Effector memory CD4-positive, alpha-beta T cell (primary cell): ENCODE data around the gene MIF.
"Not testable (repeated sequence)": the region's sequence is repeated elsewhere in the genome, so short reads cannot be mapped to it uniquely, and the experiment has no call there.

Experiments
- DNase-seq, 3 donors: peaks; one replicate each; pipeline ENCODE4 v3.0.0-alpha.2; 2020
- H3K27ac ChIP-seq: 2 replicates; pipeline ENCODE4 v1.7.0; 2013; ENCODE audit warnings: mild to moderate bottlenecking, low read length, moderate library complexity; ENCODE audit not compliant: insufficient read depth, poor library complexity, severe bottlenecking
- H3K27me3 ChIP-seq: replicated peaks from 2 replicates; pipeline ENCODE4 v1.7.0; 2013; ENCODE audit warnings: mild to moderate bottlenecking, low read length; ENCODE audit not compliant: insufficient read depth, control insufficient read depth, poor library complexity, severe bottlenecking
- H3K36me3 ChIP-seq: 2 replicates; pipeline ENCODE4 v1.7.0; 2013; ENCODE audit warnings: mild to moderate bottlenecking, low read length, moderate library complexity; ENCODE audit not compliant: control insufficient read depth, insufficient read depth
- H3K4me1 ChIP-seq: 2 replicates; pipeline ENCODE4 v1.7.0; 2013; ENCODE audit warnings: low read length, mild to moderate bottlenecking; ENCODE audit not compliant: control insufficient read depth, insufficient read depth, poor library complexity, severe bottlenecking
- H3K4me3 ChIP-seq: 2 replicates; pipeline ENCODE4 v1.7.0; 2013; ENCODE audit warnings: low read length, low read depth, mild to moderate bottlenecking; ENCODE audit not compliant: insufficient read depth, poor library complexity, severe bottlenecking
- H3K9me3 ChIP-seq: 2 replicates; pipeline ENCODE4 v1.7.0; 2013; ENCODE audit warnings: mild to moderate bottlenecking, low read length, moderate library complexity; ENCODE audit not compliant: control insufficient read depth

The MIF gene

DNA sequence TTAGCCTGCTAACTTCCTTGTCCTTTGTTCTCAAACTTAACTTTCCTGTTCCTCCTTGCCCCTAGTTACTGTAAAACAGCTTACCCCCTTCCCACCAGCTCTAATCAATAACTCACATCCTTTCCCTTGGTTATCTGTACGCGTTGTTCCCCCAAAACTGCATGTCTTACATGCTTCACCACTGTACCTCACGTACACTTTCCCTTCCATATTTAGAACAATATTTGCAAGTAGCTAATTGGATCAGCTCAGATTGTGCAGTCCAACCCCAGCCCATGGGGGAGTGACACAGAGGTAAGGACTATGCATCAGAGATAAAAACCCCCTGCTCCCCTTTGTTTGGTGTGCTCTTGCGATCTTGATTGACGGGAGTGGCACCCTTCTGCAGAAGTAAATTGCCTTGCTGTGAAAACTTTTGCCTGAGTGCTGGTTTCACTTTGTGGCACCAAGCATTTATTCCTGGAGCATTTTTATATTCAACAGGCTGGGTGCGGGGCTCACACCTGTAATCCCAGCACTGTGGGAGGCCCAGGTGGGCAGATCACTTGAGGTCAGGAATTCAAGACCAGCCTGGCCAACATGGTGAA, 30.9 kb downstream of the MIF start:
- Histone ChIP-seq H3K4me1 (no peaks in the 10 kb centered on the region), H3K36me3 (peaks cover 10% of the 10 kb centered on the region), H3K9me3 (no peaks in the 10 kb centered on the region), H3K27ac (no peak overlapping the region), H3K4me3 (no peak overlapping the region), H3K27me3 (no peaks in the 10 kb centered on the region)
- no peak for DNase-seq

DNA sequence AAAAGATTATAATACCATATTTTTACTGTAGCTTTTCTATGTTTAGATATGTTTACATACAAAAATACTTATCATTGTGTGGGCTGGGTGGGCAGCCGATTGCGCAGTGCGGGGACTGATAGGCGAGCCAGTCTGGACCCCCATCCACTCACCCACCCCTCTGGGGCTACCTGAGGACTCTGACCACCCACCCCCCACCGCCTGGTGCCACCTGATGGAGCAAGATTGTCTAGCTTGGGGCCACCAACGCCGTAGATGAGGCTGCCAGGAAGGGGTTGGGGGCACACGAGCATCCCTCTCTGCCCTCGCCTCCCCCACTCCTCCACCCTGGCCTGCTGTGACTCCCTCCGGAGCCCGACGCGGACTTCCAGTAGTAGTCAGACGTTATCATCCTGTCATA, 32.4 kb downstream of the MIF start:
- Histone ChIP-seq H3K27me3 (no peaks in the 10 kb centered on the region), H3K4me3 (no peak overlapping the region), H3K36me3 (peaks cover 10% of the 10 kb centered on the region), H3K9me3 (no peaks in the 10 kb centered on the region), H3K27ac (no peak overlapping the region), H3K4me1 (no peaks in the 10 kb centered on the region)
- DNase-seq = no peak

DNA sequence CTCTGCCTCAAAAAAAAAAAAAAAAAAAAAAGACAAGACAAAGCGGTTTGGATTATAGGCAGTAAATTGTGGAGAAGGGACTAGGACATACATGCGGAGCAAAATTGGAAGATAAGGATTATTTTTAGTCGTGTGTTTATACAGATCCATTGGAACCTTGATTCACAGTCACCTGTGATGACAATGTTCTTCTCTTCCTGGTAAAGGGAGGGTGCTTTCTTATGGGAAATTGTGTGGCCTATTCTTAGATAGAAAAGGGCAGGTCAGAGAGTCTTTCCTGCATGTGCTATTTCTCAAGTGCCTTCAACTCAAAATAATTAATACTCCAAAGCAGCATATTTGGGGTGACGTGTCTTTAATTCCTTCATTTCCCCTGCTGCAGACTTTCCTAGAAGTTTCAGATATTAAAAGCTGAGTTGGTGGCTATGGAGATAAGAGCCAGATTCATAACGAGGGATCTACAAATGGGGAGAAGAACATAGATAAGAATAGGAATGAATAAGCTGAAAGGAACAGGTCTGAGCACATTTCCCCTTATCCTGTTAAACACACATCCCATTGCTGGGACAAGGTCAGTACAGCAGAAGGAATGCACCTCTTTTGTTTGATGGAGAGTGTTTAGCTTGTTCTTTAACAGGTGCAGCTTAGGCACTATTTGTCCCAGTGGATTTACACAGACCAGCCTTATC, 44.3 kb downstream of the MIF start:
- DNase-seq = no peak
- Histone ChIP-seq H3K27ac (no peak overlapping the region), H3K36me3 (no peaks in the 10 kb centered on the region), H3K4me1 (no peaks in the 10 kb centered on the region), H3K4me3 (no peak overlapping the region), H3K9me3 (no peaks in the 10 kb centered on the region), H3K27me3 (no peaks in the 10 kb centered on the region)

DNA sequence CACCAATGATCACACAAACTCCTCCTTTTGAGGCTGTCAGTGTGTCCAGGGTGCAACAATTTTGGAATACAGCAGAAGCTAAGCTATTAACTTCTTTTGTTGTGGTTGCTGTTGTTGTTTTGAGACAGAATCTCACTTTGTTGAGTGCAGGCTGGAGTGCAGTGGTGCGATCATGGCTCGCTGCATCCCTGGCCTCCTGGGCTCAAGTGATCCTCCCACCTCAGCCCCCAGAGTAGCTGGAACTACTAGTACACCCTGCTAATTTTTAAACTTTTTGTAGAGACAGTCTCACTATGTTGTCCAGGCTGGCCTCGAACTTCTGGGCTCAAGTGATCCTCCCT, 44.8 kb downstream of the MIF start:
- no peak for DNase-seq
- Histone ChIP-seq H3K27ac (no peak overlapping the region), H3K36me3 (no peaks in the 10 kb centered on the region), H3K4me3 (no peak overlapping the region), H3K27me3 (no peaks in the 10 kb centered on the region), H3K9me3 (no peaks in the 10 kb centered on the region), H3K4me1 (no peaks in the 10 kb centered on the region)

DNA sequence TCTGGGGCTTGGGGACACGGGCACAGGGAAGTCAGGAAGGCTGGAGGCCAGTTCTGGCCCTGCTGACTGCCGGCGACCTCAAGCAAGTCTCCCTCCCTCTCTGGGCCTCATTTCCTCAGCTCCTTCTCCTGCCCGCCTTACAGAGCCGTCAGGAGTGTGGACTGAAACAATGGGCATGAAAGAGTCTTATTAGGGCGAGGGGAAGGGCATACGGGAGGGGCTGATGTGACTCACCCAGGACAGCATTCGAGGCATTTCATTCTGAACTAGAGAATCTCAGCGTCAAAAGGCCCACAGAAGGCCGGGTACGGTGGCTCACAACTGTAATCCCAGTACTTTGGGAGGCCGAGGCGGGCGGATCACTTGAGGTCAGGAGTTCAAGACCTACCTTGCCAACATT, 46.0 kb downstream of the MIF start:
- not testable (repeated sequence) for H3K27me3 ChIP-seq, H3K4me3 ChIP-seq, DNase-seq, H3K27ac ChIP-seq, H3K9me3 ChIP-seq, H3K4me1 ChIP-seq, H3K36me3 ChIP-seq
